ES-I3 (cell line): ENCODE data around the gene SRL.

Experiments used
- H3K36me3 ChIP-seq: 2 replicates; pipeline ENCODE4 v1.6.1; 2013; ENCODE audit warnings: mild to moderate bottlenecking, low read length, control low read depth, moderate library complexity; ENCODE audit not compliant: insufficient read depth
- H3K4me1 ChIP-seq: 2 replicates; pipeline ENCODE4 v1.6.1; 2013; ENCODE audit warnings: mild to moderate bottlenecking, control low read depth, low read length; ENCODE audit not compliant: insufficient read depth
- H3K9ac ChIP-seq: 2 replicates; pipeline ENCODE4 v1.6.1; 2013; ENCODE audit warnings: low read depth, mild to moderate bottlenecking, low read length, moderate library complexity
- H3K9me3 ChIP-seq: 2 replicates; pipeline ENCODE4 v1.6.1; 2013; ENCODE audit warnings: mild to moderate bottlenecking, low read length, moderate library complexity; ENCODE audit not compliant: control insufficient read depth, insufficient read depth

SRL gene

GRCh38 chr16:4190086-4190485, 51.8 kb downstream of the SRL start:
- Histone ChIP-seq H3K9me3 (no peaks in the 10 kb centered on the region), H3K36me3 (no peaks in the 10 kb centered on the region), H3K9ac (no peak overlapping the region), H3K4me1 (peaks cover 3% of the 10 kb centered on the region; the same call in 1 of the 2 replicates)

- Histone ChIP-seq H3K4me1 (no peaks in the 10 kb centered on the region), H3K9me3 (no peaks in the 10 kb centered on the region), H3K36me3 (no peaks in the 10 kb centered on the region), H3K9ac (peak overlapping the region; percentile 86)
Observed at GRCh38 chr16:4184038-4184702, 57.7 kb downstream of the SRL start.

- Histone ChIP-seq H3K36me3 (no peaks in the 10 kb centered on the region), H3K9ac (peak overlapping the region; percentile 86), H3K9me3 (no peaks in the 10 kb centered on the region), H3K4me1 (no peaks in the 10 kb centered on the region)
Observed at GRCh38 chr16:4183237-4184037, 58.4 kb downstream of the SRL start.

- no peaks in the 10 kb centered on the region for H3K4me1 ChIP-seq
- no peaks in the 10 kb centered on the region for H3K9me3 ChIP-seq
- peak overlapping the region; percentile 86; the same call in 1 of the 2 replicates for H3K9ac ChIP-seq
Observed at GRCh38 chr16:4182581-4183236, 59.2 kb downstream of the SRL start.

GRCh38 chr16:4180511-4180910, 61.4 kb downstream of the SRL start:
- Histone ChIP-seq H3K36me3 (no peaks in the 10 kb centered on the region), H3K4me1 (peaks cover 8% of the 10 kb centered on the region; the same call in 1 of the 2 replicates), H3K9me3 (no peaks in the 10 kb centered on the region), H3K9ac (no peak overlapping the region)

More at GRCh38 chr16:4182581-4183236, 59.2 kb downstream of the SRL start:
- no peaks in the 10 kb centered on the region for H3K36me3 ChIP-seq

GRCh38 chr16:4179763-4180260, 62.1 kb downstream of the SRL start:
- no peaks in the 10 kb centered on the region for H3K9me3 ChIP-seq
- no peak overlapping the region for H3K9ac ChIP-seq
- H3K36me3 ChIP-seq = no peaks in the 10 kb centered on the region
- peaks cover 8% of the 10 kb centered on the region; the same call in 1 of the 2 replicates for H3K4me1 ChIP-seq

GRCh38 chr16:4179020-4179419, 62.9 kb downstream of the SRL start:
- Histone ChIP-seq H3K4me1 (peaks cover 8% of the 10 kb centered on the region; the same call in 1 of the 2 replicates), H3K9ac (no peak overlapping the region), H3K9me3 (no peaks in the 10 kb centered on the region)

GRCh38 chr16:4178468-4179010, 63.3 kb downstream of the SRL start:
- Histone ChIP-seq H3K36me3 (no peaks in the 10 kb centered on the region), H3K4me1 (peaks cover 8% of the 10 kb centered on the region; the same call in 1 of the 2 replicates), H3K9me3 (no peaks in the 10 kb centered on the region), H3K9ac (no peak overlapping the region)

More at GRCh38 chr16:4179020-4179419, 62.9 kb downstream of the SRL start:
- H3K36me3 ChIP-seq = no peaks in the 10 kb centered on the region

GRCh38 chr16:4176906-4177417, 64.9 kb downstream of the SRL start:
- peaks cover 8% of the 10 kb centered on the region; the same call in 1 of the 2 replicates for H3K4me1 ChIP-seq
- H3K9ac ChIP-seq = no peak overlapping the region
- no peaks in the 10 kb centered on the region for H3K36me3 ChIP-seq
- H3K9me3 ChIP-seq = no peaks in the 10 kb centered on the region

GRCh38 chr16:4175849-4176248, 66.0 kb downstream of the SRL start:
- no peaks in the 10 kb centered on the region for H3K9me3 ChIP-seq
- no peak overlapping the region for H3K9ac ChIP-seq
- no peaks in the 10 kb centered on the region for H3K36me3 ChIP-seq
- peaks cover 8% of the 10 kb centered on the region; the same call in 1 of the 2 replicates for H3K4me1 ChIP-seq

GRCh38 chr16:4172070-4172469, 69.8 kb downstream of the SRL start:
- no peaks in the 10 kb centered on the region for H3K36me3 ChIP-seq
- H3K4me1 ChIP-seq = peaks cover 4% of the 10 kb centered on the region; the same call in 1 of the 2 replicates
- H3K9ac ChIP-seq = no peak overlapping the region
- no peaks in the 10 kb centered on the region for H3K9me3 ChIP-seq

- Histone ChIP-seq H3K9ac (no peak overlapping the region), H3K9me3 (no peaks in the 10 kb centered on the region), H3K4me1 (no peaks in the 10 kb centered on the region), H3K36me3 (no peaks in the 10 kb centered on the region)
Observed at GRCh38 chr16:4169415-4169814, 72.5 kb downstream of the SRL start.

- H3K4me1 ChIP-seq = no peaks in the 10 kb centered on the region
- H3K9me3 ChIP-seq = no peaks in the 10 kb centered on the region
- H3K9ac ChIP-seq = no peak overlapping the region
- no peaks in the 10 kb centered on the region for H3K36me3 ChIP-seq
Observed at GRCh38 chr16:4166821-4167220, 75.1 kb downstream of the SRL start.
